ENCODE measurements around the gene SLC7A1. TPM values are rescaled to one million over a fixed set of nuclear protein-coding genes. Genes with fewer than 3 reads are reported as not detected.

Gene SLC7A1
- total and polyA plus RNA-seq, 2 of the 8 experiments (the other 6 are each of a cell fraction or from before 2014, with no cell fraction given), result 26.8 to 114 TPM

GRCh38 chr13:29471551-29471950, 123.9 kb downstream of the SLC7A1 start (continued):
- no peak for TF ChIP-seq CHD7 (IDR thresholded peaks at IDR 0.05; ENCODE audit: insufficient replicate concordance, low read length)
- TF ChIP-seq SRF (IDR thresholded peaks at IDR 0.05; ENCODE audit: low read depth, low read length), result no peak
- no peak for TF ChIP-seq CHD2 (IDR thresholded peaks at IDR 0.05; ENCODE audit: low read length)
- no peak for TF ChIP-seq BACH1 (IDR thresholded peaks at IDR 0.05; ENCODE audit: low read length)
- TF ChIP-seq CHD1 (IDR thresholded peaks at IDR 0.05; ENCODE audit: low read depth, low read length), result no peak
- no peak for TF ChIP-seq YY1 (IDR thresholded peaks at IDR 0.05; ENCODE audit: low read depth, low read length)

Data from H1 (cell line).